Measurements from ENCODE around the gene CXorf38.

CXorf38 gene

DNA sequence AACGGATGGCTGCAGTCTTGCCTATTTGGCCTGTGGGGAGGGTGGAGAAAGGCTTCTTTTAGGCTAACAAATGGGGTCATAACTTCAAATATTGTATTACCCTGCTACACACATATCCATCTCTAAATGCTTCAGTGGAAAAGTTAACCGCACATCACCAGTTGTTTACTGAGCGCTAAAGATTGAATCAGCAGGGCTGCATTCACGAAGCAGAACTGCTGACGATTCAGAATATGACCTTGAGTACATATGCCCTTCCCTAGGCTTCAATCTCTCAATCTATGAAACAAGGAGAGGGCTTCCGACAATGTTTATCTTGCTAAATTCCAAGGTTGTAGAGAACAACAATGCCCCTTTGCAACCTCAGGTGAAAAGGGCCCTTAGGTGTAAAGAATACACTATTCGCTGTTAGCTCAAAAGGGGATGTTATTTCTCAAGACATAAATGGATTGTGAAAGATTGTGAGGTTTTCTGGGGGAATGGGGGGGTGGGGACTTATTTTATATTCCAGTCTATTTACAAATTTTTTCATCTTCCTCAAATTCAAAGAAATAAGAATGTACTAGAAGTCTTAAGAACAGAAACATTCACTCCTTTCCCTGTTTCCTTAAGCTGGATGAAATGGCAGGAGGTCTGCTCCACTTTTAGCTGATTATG, 69.2 kb downstream of the CXorf38 start:
- no peak for TF ChIP-seq JUND (IDR thresholded peaks at IDR 0.05; ENCODE audit: low read depth)
- in situ Hi-C loops (cut with HindIII; ENCODE audit: low pct_unique_long_range_greater_than_20kb, low sequenced_read_pairs): no loop called here
- DNase-seq (ENCODE audit: low read depth in 1 of 2, low spot score in 1 of 2): peak in 1 of 2 experiments; percentile 44
